Measurements from ENCODE around the gene CNNM2. TPM values are rescaled to one million over a fixed set of nuclear protein-coding genes. Genes with fewer than 3 reads are reported as not detected.

The CNNM2 gene
- 9.0 TPM for total RNA-seq
- 5.5 TPM for polyA plus RNA-seq

- no peaks in the 10 kb centered on the region for H3K36me3 ChIP-seq (ENCODE audit: insufficient read depth)
- peak within 1 kb of the TSS; percentile 13 for H3K27ac ChIP-seq (ENCODE audit: low read depth)
- no peaks in the 10 kb centered on the region for H3K4me1 ChIP-seq (ENCODE audit: insufficient read depth)
- WGBS, result under 1% methylated on average over 80 of the region's 80 CpGs
- DNase-seq (ENCODE audit: extremely low spot score), result peak; percentile 98
- H3K4me3 ChIP-seq (ENCODE audit: low read depth, low read length), result peak within 1 kb of the TSS; percentile 90
Observed at GRCh38 chr10:102917962-102918816, at the start of gene CNNM2. TSS of gene CNNM2 (plus strand) at chr10:102918294. CDS start at chr10:102918481, 187 bp downstream.

- Histone ChIP-seq H3K27ac (ENCODE audit: low read depth) (no peak overlapping the region), H3K4me3 (ENCODE audit: low read depth, low read length) (peak overlapping the region; percentile 42), H3K36me3 (ENCODE audit: insufficient read depth) (no peaks in the 10 kb centered on the region), H3K4me1 (ENCODE audit: insufficient read depth) (no peaks in the 10 kb centered on the region)
- no peak for DNase-seq (ENCODE audit: extremely low spot score)
- WGBS, result 10% methylated on average over 5 of the region's 5 CpGs
Observed at GRCh38 chr10:102868911-102869257, 49.2 kb upstream of the CNNM2 start.

- DNase-seq (ENCODE audit: extremely low spot score), result no peak
- WGBS, result 6% methylated on average over 62 of the region's 63 CpGs
- Histone ChIP-seq H3K4me1 (ENCODE audit: insufficient read depth) (no peaks in the 10 kb centered on the region), H3K36me3 (ENCODE audit: insufficient read depth) (no peaks in the 10 kb centered on the region), H3K27ac (ENCODE audit: low read depth) (no peak within 1 kb of the TSS), H3K4me3 (ENCODE audit: low read depth, low read length) (peak within 1 kb of the TSS; percentile 42)
Observed at GRCh38 chr10:102869258-102870198, 48.6 kb upstream of the CNNM2 start, which contains the start of gene AS3MT. TSS of gene AS3MT (plus strand) at chr10:102869470. CDS start at chr10:102869593, 123 bp downstream.

GRCh38 chr10:102870221-102870620 lies 47.9 kb upstream of the CNNM2 start:
- Histone ChIP-seq H3K27ac (ENCODE audit: low read depth) (no peak overlapping the region), H3K4me1 (ENCODE audit: insufficient read depth) (no peaks in the 10 kb centered on the region), H3K4me3 (ENCODE audit: low read depth, low read length) (no peak overlapping the region), H3K36me3 (ENCODE audit: insufficient read depth) (no peaks in the 10 kb centered on the region)
- no peak for DNase-seq (ENCODE audit: extremely low spot score)
- 88% methylated on average over 10 of the region's 10 CpGs for WGBS

- Histone ChIP-seq H3K4me3 (ENCODE audit: low read depth, low read length) (no peak overlapping the region), H3K27ac (ENCODE audit: low read depth) (no peak overlapping the region), H3K4me1 (ENCODE audit: insufficient read depth) (no peaks in the 10 kb centered on the region), H3K36me3 (ENCODE audit: insufficient read depth) (no peaks in the 10 kb centered on the region)
- 88% methylated on average over 4 of the region's 4 CpGs for WGBS
- DNase-seq (ENCODE audit: extremely low spot score), result no peak
Observed at GRCh38 chr10:102872163-102872562, 45.9 kb upstream of the CNNM2 start.

GRCh38 chr10:102876747-102877153 lies 41.3 kb upstream of the CNNM2 start:
- no peak for DNase-seq (ENCODE audit: extremely low spot score)
- Histone ChIP-seq H3K36me3 (ENCODE audit: insufficient read depth) (peaks cover 1% of the 10 kb centered on the region), H3K4me3 (ENCODE audit: low read depth, low read length) (no peak overlapping the region), H3K27ac (ENCODE audit: low read depth) (no peak overlapping the region), H3K4me1 (ENCODE audit: insufficient read depth) (no peaks in the 10 kb centered on the region)
- WGBS, result 63% methylated on average over 2 of the region's 2 CpGs

GRCh38 chr10:102878629-102879028 lies 39.5 kb upstream of the CNNM2 start:
- Histone ChIP-seq H3K4me3 (ENCODE audit: low read depth, low read length) (no peak overlapping the region), H3K4me1 (ENCODE audit: insufficient read depth) (no peaks in the 10 kb centered on the region), H3K27ac (ENCODE audit: low read depth) (no peak overlapping the region), H3K36me3 (ENCODE audit: insufficient read depth) (peaks cover 1% of the 10 kb centered on the region)
- WGBS, result 78% methylated on average over 4 of the region's 4 CpGs
- DNase-seq (ENCODE audit: extremely low spot score), result no peak

GRCh38 chr10:102880256-102880655 lies 37.8 kb upstream of the CNNM2 start:
- WGBS, result 93% methylated on average over 2 of the region's 2 CpGs
- peaks cover 1% of the 10 kb centered on the region for H3K36me3 ChIP-seq (ENCODE audit: insufficient read depth)
- no peaks in the 10 kb centered on the region for H3K4me1 ChIP-seq (ENCODE audit: insufficient read depth)
- no peak overlapping the region for H3K4me3 ChIP-seq (ENCODE audit: low read depth, low read length)
- DNase-seq (ENCODE audit: extremely low spot score), result no peak
- no peak overlapping the region for H3K27ac ChIP-seq (ENCODE audit: low read depth)

GRCh38 chr10:102888048-102888447 lies 30.0 kb upstream of the CNNM2 start:
- WGBS, result 96% methylated on average over 1 of the region's 1 CpG
- no peak overlapping the region for H3K4me3 ChIP-seq (ENCODE audit: low read depth, low read length)
- H3K27ac ChIP-seq (ENCODE audit: low read depth), result no peak overlapping the region
- no peaks in the 10 kb centered on the region for H3K4me1 ChIP-seq (ENCODE audit: insufficient read depth)
- no peaks in the 10 kb centered on the region for H3K36me3 ChIP-seq (ENCODE audit: insufficient read depth)
- no peak for DNase-seq (ENCODE audit: extremely low spot score)

GRCh38 chr10:102894466-102895213 lies 23.5 kb upstream of the CNNM2 start:
- Histone ChIP-seq H3K36me3 (ENCODE audit: insufficient read depth) (no peaks in the 10 kb centered on the region), H3K27ac (ENCODE audit: low read depth) (no peak overlapping the region), H3K4me3 (ENCODE audit: low read depth, low read length) (no peak overlapping the region), H3K4me1 (ENCODE audit: insufficient read depth) (no peaks in the 10 kb centered on the region)
- 90% methylated on average over 4 of the region's 4 CpGs for WGBS
- DNase-seq (ENCODE audit: extremely low spot score), result no peak

- Histone ChIP-seq H3K36me3 (ENCODE audit: insufficient read depth) (no peaks in the 10 kb centered on the region), H3K4me3 (ENCODE audit: low read depth, low read length) (no peak overlapping the region), H3K4me1 (ENCODE audit: insufficient read depth) (no peaks in the 10 kb centered on the region), H3K27ac (ENCODE audit: low read depth) (no peak overlapping the region)
- DNase-seq (ENCODE audit: extremely low spot score), result no peak
- WGBS, result 85% methylated on average over 3 of the region's 3 CpGs
Observed at GRCh38 chr10:102900006-102900405, 18.1 kb upstream of the CNNM2 start.

GRCh38 chr10:102904346-102904745 lies 13.7 kb upstream of the CNNM2 start:
- H3K27ac ChIP-seq (ENCODE audit: low read depth), result no peak overlapping the region
- DNase-seq (ENCODE audit: extremely low spot score), result no peak
- no peaks in the 10 kb centered on the region for H3K36me3 ChIP-seq (ENCODE audit: insufficient read depth)
- no peaks in the 10 kb centered on the region for H3K4me1 ChIP-seq (ENCODE audit: insufficient read depth)
- H3K4me3 ChIP-seq (ENCODE audit: low read depth, low read length), result no peak overlapping the region

GRCh38 chr10:102906507-102906906 lies 11.6 kb upstream of the CNNM2 start:
- H3K27ac ChIP-seq (ENCODE audit: low read depth), result no peak overlapping the region
- no peaks in the 10 kb centered on the region for H3K4me1 ChIP-seq (ENCODE audit: insufficient read depth)
- no peaks in the 10 kb centered on the region for H3K36me3 ChIP-seq (ENCODE audit: insufficient read depth)
- WGBS, result 82% methylated on average over 4 of the region's 4 CpGs
- H3K4me3 ChIP-seq (ENCODE audit: low read depth, low read length), result no peak overlapping the region
- DNase-seq (ENCODE audit: extremely low spot score), result no peak

Measured in urinary bladder (tissue), 4 donors.